GM19025 (cell line): ENCODE results near the gene RGS5.
"Not testable (repeated sequence)": the region's sequence is repeated elsewhere in the genome, so short reads cannot be mapped to it uniquely, and the experiment has no call there.

Source experiments
- ATAC-seq: cut with Tn5 transposase; IDR thresholded peaks from one replicate; pipeline ENCODE4 v1.9.1; 2021; ENCODE audit warnings: mild to moderate bottlenecking, low read depth, moderate library complexity; ENCODE audit not compliant: unreplicated experiment

Gene RGS5, protein sequence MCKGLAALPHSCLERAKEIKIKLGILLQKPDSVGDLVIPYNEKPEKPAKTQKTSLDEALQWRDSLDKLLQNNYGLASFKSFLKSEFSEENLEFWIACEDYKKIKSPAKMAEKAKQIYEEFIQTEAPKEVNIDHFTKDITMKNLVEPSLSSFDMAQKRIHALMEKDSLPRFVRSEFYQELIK

DNA sequence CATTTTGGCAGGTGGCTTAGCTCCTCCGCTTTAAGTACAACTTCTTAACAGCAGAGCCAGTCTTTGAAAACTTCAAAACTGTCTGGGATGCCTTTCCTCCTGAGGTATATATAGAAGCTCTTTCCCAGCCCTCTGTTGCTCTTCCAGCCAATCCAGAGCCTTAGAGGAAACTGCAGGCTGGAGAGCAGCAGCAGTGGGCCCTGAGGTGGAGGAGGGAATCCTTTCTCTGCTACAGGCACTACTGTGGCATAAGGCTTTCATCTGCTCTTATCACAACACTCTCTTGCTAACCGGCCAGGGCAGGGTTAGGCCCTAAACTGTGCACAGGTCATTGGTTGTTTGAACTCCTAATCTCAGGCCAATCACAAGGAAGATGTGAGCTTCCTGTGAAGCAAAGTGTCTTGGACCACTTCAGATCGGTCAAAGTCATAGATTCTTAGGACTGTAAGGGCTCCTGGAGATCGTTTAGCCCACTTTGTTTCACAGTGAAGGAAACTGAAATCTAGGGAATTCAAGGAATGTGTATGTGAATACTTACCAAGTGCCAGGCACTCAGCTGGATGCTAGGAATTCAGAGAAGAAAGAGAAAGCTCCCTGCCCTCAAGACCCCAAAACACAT is at the start of gene RGS5:
RGS5 (minus strand) TSS at position 84 of the 619 bp plus-strand sequence; CDS start at position 3, 81 bp downstream.
- no peak for ATAC-seq

DNA sequence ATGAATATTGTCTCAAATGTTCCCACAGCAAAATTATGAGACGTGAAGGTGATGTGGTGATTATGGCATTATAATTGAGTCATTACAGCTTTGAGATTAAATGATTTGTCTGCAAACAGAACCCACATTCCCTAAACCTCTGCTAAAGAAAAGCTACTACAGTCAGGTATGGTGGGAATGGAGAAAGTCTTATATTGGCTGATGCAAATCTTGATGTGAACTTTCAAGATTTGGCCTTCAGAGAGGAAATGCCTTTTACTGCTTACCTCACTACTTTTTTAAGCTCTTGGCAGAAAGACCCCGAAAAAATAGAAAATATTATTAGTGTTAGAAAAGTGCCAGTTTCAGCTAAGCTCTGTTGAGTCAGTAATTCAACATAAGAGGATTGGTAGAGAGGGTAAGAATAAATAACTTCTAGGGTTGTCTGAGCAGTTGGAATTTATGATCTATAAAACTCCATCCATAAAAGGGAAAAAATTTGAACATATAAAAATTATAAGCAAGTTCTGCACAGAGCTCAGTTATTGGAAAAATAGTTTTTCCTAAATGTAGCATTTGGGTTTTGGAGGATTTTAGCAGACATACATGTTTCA is 47.8 kb upstream of the RGS5 start:
- no peak for ATAC-seq

DNA sequence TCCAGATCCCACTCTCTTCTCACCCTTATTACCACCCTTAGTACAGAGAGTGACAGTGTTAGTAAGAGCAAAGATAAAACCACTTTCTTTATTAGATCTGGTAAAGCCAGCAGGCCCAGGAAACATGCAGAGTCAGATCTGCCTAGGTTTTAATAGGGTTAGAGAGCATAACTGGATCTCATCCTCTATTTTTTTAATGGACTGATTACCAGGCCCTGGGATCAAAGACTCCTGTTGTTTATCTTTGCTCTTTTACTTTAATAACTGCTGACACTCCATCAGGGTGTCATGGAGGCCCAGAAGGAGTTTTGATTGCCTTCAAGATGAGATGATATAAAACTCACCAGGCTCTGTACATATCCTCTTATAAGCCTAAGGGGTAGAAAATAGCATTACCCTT is 45.3 kb upstream of the RGS5 start:
- ATAC-seq: no peak

DNA sequence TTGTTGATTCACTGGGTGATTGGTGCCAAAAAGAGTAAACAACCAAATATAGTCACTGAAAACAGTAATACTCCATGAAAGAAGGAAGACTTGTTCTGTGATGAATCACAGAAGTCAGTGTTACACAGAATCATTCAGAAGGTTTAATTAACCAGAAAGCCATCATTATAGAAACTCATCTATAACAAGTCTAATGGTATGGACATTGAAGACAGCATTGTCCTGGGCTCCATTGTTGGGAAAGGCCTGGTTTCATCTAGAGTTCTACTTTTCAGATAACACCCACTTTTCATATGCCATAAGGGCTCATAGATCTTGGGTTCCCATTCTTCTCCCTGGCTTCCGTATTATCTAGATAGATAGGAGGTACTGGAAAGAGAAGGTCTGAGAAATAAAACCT is 41.9 kb upstream of the RGS5 start:
- ATAC-seq: not testable (repeated sequence)

DNA sequence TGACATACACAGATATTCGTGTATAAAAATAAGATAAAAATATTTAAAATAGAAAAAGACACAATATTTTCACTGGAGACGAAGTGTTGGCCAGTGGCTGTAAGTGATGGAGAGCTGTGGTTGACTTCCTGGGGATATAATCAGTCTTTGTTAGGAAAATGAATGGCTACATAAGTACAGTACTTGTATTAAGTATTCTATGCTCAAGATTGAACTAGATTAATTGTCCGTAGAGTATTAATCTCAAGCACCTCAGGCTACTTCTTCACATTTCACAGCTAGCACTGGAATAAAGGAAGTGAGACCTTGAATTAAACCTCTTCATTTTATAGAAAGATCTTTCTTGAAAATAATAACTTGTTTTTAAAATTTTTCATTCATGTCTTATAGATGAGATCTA is 39.0 kb upstream of the RGS5 start:
- no peak for ATAC-seq

GRCh38 chr1:163240705-163241104 is 38.0 kb upstream of the RGS5 start:
- ATAC-seq: no peak

DNA sequence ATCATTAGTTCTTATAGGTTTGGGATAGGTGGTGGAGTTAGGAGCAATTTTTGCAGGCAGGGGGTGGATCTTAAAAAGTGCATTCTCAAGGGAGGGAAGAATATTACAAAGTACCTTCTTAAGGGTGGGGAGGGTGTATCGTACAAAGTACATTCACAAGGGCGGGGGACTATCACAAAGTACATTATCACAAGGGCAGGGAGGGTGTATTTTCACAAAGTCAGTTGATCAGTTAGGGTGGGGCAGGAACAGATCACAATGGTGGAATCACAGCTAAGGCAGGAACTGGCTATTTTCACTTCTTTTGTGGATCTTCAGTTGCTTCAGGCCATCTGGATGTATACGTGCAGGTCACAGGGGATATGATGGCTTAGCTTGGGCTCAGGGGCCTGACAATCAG is 30.9 kb upstream of the RGS5 start:
- not testable (repeated sequence) for ATAC-seq

GRCh38 chr1:163231385-163231784 is 28.7 kb upstream of the RGS5 start:
- no peak for ATAC-seq

- no peak for ATAC-seq
These were observed 28.1 kb upstream of the RGS5 start for GRCh38 chr1:163230827-163231226.

DNA sequence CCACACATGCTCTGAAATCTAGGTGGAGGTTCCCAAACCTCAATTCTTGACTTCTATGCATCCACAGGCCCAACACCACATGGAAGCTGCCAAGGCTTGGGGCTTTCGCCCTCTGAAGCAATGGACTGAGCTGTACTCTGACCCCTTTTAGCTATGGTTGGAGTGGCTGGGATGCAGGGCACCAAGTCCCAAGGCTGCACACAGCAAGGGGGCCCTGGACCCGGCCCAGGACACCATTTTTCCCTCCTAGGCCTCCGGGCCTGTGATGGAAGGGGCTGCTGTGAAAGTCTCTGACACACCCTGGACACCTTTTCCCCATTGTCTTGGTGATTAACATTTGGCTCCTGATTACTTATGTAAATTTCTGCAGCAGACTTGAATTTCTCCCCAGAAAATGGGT is 25.6 kb upstream of the RGS5 start:
- ATAC-seq: not testable (repeated sequence)

- no peak for ATAC-seq
These were observed 24.4 kb upstream of the RGS5 start for GRCh38 chr1:163227126-163227525.

GRCh38 chr1:163213626-163214025 is 10.9 kb upstream of the RGS5 start:
- no peak for ATAC-seq

DNA sequence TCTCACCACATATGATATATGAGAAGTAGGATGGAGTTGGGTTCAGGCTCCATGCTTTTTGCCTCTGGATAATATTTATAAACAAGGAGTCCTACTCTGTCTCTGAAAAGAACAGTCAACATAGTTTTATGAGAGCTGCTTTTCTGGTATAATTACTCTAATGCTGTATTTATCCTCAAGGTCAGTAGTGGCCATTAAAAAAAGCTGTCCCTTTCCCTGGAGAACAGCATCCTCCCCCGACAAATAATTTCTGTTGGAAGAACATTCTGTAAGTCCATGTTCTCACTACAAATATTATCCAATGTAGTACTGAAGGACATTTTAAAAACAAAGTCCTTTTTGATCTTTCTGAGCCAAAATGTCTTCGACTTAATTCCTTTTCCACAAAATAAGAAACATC is 9.0 kb upstream of the RGS5 start:
- no peak for ATAC-seq

- ATAC-seq: no peak
These were observed 2.8 kb upstream of the RGS5 start for GRCh38 chr1:163205513-163205912.

DNA sequence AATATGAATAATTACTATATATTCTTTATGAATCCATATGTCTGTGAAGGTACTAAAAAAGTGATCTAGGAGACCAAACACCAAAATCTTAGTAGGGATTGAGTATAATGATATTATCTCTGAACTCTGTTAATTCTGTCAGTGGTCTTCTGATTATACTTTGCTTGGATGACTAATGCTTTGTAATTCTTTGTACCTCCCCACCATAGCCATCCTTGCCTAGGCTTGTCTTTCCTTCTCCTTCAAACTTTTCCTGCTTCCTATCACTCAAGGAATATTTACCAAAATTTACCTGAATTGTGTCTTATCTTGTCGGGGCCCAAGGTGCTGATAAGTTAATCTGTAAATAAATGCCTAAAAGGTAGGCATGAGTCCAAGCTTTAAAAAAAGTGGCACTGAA is 845 bp upstream of the RGS5 start:
- ATAC-seq: no peak

- ATAC-seq: no peak
These were observed 810 bp downstream of the RGS5 start for GRCh38 chr1:163201906-163202305.

- no peak for ATAC-seq
These were observed 5.7 kb downstream of the RGS5 start for GRCh38 chr1:163197022-163197421.

GRCh38 chr1:163196449-163196787 is 6.3 kb downstream of the RGS5 start:
- no peak for ATAC-seq

DNA sequence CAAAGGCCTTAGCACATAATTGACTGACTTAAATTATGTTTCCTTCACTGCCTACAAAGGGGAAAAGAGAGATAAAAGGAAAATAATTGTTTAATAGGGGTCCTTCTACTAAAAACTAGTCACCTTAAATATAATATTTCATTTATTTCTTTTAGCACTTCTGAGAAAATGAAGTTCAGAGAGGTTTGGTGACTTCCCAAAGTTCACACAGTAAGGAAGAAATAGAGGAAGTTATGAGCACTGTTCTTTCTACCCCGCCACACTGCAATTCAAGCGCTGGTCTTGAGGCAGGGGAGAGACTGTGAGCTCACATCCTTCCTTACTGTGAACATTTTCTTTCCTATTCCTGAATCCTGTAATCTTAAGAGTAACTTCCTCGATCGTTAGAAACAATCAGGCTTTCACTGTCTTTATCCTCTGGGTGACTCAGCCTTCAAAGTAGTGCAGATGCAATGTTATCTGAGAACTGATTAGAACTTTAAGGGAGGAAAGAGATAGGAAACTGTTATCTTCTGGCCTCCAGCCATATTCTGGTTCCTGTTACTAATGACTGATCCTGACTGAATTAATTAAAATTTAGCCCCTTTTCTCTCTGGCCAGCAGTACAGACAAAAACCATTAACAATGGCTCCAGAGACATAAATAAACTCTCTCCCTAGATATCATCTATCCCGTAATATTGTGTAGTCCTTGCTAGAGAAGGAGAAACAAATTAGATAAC is 6.8 kb downstream of the RGS5 start:
- no peak for ATAC-seq

DNA sequence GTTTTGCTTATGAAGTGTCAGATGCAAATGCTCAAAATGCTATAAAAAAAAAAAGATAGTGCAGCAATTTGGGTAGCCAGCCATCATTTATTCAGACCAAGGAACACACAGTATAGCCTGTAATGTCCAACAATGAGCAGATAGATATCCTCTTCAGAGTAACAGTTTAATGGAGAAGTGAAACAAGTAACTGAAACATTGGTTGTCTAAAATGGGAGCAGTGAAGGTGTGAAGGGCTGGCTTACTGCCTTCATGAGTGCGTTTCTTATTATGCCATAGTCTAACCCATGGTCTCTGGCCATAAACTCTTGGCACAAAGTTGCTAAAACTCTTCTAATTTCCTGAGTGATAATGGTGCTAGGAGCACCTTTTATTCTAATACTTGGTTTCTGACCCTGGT is 11.4 kb downstream of the RGS5 start:
- ATAC-seq: no peak

DNA sequence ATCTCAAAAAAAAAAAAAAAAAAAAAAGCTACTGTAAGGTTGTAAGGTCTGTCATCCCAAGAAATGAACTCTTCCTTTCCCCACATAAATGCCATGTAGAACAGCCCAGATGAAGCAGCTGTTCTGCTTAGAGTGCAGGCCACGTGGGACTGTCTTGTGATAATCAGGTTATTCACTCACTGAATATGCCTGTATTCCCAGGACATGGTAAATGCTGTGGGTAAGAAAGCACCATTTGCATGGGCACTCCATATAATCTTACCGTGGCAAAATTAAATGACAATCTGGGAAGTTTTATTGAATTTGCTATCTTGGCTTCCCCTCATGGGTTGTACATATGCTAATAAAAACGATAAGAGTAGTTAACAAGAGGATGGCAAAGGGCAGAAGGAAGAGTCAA is 13.8 kb downstream of the RGS5 start:
- no peak for ATAC-seq

DNA sequence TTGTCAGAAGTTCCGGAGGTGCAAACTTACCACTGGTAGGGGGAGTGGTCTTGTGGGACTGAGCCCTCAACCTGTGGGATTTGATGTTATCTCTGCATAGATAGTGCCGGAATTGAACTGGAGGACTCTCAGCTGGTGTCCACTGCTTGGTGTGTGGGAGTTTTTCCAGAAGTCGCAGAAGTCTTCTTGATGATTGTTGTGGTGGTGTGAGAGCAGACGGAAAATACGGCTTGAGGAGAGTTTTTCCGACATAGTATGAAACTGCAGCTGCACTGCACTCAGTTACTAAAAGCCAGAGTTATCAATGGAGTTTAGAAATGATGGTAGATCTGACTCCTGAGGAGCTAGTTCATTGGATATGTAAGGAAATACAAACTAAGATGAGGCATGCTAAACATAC is 14.9 kb downstream of the RGS5 start:
- no peak for ATAC-seq
